ENCODE results near the gene METTL16.
"Not testable (repeated sequence)": the region's sequence is repeated elsewhere in the genome, so short reads cannot be mapped to it uniquely, and the experiment has no call there.

The METTL16 gene

GRCh38 chr17:2450016-2450650 is 61.6 kb downstream of the METTL16 start:
- DNase-seq (ENCODE audit: low spot score): no peak

- DNase-seq (ENCODE audit: low spot score): no peak
Observed at GRCh38 chr17:2449486-2449885, 62.2 kb downstream of the METTL16 start.

DNA sequence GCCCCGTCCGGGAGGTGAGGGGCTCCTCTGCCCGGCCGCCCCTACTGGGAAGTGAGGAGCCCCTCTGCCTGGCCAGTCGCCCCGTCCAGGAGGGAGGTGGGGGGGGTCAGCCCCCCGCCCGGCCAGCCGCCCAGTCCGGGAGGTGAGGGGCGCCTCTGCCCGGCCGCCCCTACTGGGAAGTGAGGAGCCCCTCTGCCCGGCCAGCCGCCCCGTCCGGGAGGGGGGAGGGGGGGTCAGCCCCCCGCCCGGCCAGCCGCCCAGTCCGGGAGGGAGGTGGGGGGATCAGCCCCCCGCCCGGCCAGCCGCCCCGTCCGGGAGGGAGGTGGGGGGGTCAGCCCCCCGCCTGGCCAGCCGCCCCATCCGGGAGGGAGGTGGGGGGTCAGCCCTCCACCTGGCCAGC is 64.2 kb downstream of the METTL16 start:
- DNase-seq (ENCODE audit: low spot score): not testable (repeated sequence)

DNA sequence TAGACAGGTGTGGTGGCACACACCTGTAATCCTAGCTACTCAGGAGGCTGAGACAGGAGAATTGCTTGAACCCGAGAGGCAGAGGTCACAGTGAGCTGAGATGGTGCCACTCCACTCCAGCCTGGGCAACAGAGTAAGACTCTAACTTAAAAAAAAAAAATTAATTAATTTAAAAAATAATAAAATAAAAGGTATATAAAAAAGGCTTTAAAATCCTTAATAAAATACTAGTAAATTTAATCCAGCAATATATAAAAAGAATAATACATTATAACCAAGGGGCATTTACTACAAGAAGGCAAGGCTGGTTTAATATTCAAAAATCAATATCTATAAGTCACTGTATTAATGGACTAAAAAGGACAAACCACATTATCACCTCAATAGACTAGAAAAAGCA is 66.0 kb downstream of the METTL16 start:
- DNase-seq (ENCODE audit: low spot score): no peak

GRCh38 chr17:2444382-2444781 is 67.3 kb downstream of the METTL16 start:
- no peak for DNase-seq (ENCODE audit: low spot score)

GRCh38 chr17:2442166-2442565 is 69.5 kb downstream of the METTL16 start:
- no peak for DNase-seq (ENCODE audit: low spot score)

DNA sequence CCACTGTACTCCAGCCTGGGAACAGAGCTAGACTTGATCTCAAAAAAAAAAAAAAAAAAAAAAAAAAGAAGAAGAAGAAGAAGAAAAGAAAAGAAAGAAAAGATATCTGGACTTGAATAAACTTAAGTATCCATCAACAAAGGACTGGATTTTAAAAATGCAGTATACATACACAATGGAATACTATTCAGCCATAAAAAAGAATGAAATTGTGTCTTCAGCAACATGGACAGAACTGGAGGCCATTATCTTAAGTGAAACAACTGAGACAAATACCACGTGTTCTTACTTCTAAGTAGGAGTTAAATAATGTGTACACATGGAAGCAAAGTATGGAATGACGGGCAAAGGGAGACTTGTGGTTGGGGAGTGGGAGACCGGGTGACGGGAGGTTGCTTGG is 70.8 kb downstream of the METTL16 start:
- no peak for DNase-seq (ENCODE audit: low spot score)

GRCh38 chr17:2439997-2440396 is 71.7 kb downstream of the METTL16 start:
- not testable (repeated sequence) for DNase-seq (ENCODE audit: low spot score)

- no peak for DNase-seq (ENCODE audit: low spot score)
Observed at GRCh38 chr17:2438823-2439222, 72.9 kb downstream of the METTL16 start.

DNA sequence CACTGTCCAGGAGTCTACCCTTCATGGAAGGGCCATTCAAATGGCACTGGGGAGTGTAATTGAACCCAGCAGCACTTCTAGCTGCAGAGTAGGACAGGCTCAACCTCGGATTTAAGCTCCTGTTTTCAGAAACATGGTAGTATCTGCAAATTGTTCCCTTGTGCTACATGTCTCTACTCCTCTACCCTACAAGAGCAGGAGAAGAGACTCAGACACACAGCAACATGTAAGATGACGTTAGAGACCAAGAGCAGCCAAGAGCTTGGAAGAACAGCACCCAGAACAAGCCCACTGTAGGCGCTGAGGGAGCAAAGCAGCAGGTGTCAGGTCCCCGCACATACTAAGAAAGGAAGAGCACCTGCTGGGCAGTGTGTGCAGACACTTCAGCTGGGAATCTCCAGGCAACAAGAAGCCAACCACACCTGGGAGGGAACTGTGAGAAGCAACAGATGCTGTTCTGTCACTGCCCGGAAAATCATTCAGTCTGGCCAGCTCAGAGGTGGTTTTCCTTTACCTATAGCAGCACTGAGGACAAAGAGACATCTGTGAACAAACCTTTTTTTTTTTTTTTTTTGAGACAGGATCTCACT is 75.3 kb downstream of the METTL16 start:
- no peak for DNase-seq (ENCODE audit: low spot score)

DNA sequence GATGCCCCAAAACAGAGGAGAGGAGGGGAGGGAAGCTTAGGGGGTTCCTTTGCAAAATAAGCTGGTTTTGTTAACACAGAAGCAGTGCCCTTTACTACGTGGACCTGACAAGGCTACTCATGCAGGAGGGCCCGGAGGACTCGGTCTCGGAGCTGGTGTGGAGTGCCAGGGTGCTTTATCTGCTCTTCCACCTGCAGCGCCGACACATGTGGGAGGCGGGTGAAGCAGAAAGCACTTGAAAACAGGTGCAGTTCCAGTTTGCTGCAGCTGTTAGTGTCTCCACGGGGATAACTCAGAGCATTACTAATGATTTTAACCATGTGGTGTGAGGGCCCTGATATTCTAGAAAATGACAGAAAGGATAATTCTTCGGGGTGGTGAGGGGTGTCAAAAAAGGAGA is 75.8 kb downstream of the METTL16 start:
- DNase-seq (ENCODE audit: low spot score): no peak

DNA sequence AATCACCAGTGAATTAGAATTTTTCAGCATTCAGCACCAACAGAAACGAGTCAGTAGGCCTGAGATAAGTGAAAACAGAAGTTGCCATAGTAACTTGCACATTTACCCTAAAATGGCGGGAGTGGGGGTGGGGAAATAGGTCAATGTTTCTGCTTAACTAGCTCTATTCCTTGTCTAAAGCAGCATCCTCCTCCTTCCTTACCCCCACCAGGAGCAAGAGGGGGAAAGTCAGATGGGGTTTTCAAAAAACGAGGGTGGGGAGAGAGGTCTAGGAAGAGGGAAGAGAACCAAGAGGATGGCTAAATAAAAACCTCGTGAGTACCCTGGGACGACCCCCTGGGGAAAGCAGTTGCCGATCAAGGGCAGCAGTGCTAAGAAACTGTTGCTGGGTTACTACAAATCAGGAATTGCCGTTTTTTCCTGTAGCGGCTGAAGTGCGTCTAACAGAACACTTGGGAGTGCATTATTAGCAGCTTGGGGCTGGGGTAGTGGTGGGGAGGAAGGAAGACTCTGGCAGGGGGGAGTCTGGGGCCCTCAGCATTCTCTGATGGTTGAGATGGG is 76.4 kb downstream of the METTL16 start:
- no peak for DNase-seq (ENCODE audit: low spot score)

DNA sequence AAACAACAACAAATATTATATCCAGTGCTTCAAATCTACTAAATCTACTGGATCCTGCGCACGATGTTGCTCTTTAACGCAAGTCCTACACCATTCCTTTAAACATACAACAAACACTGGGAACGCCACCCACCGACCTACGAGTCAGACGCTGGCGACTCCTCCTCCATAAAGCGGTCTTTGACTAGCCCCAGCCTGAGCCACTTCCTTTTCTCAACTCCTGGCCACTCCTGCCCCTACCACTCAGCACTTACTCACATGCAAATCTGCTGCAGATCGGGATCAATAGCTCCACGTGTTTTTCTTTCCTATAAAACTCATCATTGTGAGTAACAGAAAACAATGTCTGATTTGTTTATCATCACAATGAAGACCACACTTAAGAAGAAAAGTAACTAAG is 78.0 kb downstream of the METTL16 start:
- DNase-seq (ENCODE audit: low spot score): no peak

- DNase-seq (ENCODE audit: low spot score): no peak
Observed at GRCh38 chr17:2427910-2428309, 83.8 kb downstream of the METTL16 start.

GRCh38 chr17:2427215-2427614 is 84.5 kb downstream of the METTL16 start:
- DNase-seq (ENCODE audit: low spot score): no peak

DNA sequence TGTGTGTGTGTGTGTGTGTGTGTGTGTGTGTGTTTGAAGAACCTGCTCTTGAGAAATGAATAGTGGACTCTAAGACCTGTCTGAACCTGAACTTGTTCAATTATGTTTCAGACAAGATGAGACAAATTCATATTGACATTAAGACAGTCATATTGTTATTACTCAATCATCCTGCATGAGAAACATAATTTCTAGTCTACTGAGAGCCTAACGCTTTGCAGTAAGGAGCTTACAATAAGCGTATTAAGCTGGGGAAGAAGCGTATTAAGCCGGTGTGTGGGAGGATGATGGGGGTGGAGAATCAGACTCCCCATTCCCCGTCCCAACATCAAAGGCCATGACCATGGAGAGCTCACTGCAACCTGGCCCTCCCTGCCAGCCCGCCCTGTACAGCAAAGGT is 88.4 kb downstream of the METTL16 start:
- DNase-seq (ENCODE audit: low spot score): no peak

DNA sequence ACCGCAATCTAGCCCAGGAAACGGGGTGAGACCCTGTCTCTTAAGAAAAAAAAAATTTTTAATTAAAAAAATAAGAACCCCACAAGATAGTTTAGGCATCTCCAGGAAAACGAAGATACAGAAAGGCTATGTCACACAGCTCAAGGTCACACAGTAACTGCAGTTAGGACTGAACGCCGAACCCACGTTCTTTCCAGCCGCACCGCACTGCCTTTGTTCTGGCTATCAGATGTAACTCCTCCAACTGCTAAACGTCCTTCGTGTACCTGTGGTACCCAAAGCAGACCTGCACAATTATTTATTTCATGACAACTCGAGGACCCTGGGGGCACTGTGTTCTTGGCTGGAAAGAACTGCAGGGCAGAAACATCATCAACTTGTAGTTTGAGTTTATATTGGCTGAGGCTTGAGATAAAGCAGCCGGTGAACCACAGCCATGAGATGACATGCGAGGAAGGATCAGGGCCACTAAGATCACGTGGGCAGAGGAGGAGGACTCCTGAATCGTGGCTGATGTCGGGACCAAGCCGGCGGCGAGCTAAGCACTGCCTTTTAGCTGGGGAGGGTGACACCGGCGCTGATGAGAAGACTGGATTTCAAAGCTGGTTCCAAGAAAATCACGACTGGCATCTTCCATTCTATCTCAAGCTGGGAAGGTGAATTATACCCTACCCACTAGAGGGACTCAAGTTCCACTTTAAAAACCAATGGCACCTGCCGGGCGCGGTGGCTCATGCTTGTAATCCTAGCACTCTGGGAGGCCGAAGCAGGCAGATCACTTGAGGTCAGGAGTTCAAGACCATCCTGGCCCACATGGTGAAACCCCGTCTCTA is 90.2 kb downstream of the METTL16 start:
- DNase-seq (ENCODE audit: low spot score): no peak

DNA sequence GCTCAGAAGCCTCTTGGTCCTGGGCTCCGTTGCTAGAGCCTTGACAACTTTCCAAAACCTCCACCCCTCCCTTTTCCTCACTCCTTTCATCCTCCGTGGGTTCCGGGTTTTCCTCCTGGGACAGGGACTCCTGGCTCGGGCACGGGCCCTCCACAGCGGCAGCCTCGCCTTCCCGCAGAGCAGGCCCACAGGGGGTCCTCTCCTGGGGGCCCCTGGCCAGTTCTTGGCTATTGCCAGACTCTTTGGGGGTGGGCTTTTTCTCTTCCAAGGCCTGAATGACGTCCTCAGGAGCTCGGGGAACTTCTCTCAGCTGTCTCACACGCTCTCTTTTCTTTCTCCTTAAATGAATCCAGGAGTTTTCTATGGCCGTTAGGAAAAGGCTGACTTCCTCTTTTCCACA is 91.5 kb downstream of the METTL16 start:
- DNase-seq (ENCODE audit: low spot score): no peak

- DNase-seq (ENCODE audit: low spot score): peak; percentile 41
Observed at GRCh38 chr17:2419486-2419885, 92.2 kb downstream of the METTL16 start.

DNA sequence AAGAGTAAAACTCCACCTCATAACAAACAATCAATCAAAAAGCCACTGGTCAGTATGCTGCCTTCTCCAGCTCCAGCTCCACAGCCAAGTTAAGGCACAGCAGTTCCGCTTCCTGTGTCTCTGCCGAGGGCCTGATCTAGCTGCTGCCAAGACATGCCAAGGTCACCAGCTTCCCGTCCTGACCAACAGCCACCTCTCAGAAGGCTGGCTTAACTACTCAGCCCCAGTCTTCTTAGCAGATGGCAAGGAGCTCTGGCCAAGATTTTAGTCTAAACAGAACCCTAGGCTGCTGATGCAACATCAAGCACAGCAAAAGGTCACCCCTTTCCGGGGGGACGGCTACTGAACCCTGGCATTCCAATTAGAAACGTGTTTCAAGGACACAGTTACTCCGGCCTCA is 93.1 kb downstream of the METTL16 start:
- no peak for DNase-seq (ENCODE audit: low spot score)

- DNase-seq (ENCODE audit: low spot score): peak; percentile 93
Observed at GRCh38 chr17:2416010-2416734, 95.5 kb downstream of the METTL16 start.

DNA sequence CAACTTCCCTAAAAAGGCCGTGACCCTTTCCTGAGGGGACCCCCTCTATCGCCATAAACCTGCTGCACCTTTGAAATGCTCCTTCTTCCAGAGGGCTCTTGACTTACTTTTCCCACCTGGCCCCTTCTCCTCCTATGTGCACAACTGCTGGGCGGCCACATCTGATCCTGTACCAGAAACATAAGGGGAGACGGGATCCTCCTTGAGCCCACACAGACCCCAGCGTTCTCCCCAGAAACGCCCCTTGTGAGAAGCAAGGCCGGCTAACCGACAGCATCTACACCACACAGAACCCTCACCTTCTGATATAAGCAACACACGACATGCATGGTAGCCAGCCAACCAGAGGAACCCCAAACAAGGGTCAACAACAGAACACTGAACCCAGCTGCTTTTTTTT is 96.6 kb downstream of the METTL16 start:
- no peak for DNase-seq (ENCODE audit: low spot score)
